Activated CD8-positive, alpha-beta T cell treated with anti-CD3 and anti-CD28 coated beads, Interleukin-2, amount 10 ng/mL, durations not matched to agents 7 days and 5 days (primary cell): ENCODE results near the gene CLK3. TPM values are rescaled to one million over a fixed set of nuclear protein-coding genes. Genes with fewer than 3 reads are reported as not detected.

ENCODE experiments used
- ATAC-seq: fragments of 150-1000 bp; cut with Tn5 transposase; one replicate; pipeline ENCODE4 v1.10.0; 2021; ENCODE audit warnings: moderate library complexity
- CTCF ChIA-PET: fragments of 350-600 bp; sonication (Branson Sonifier 250); formaldehyde crosslinking; loops from one replicate; lab custom pipeline; 2021; ENCODE audit warnings: antibody characterized with exemption; lab: Charles Lee
- POLR2A ChIA-PET: fragments of 350-600 bp; sonication (Branson Sonifier 250); formaldehyde crosslinking; loops from one replicate; lab custom pipeline; 2021; ENCODE audit warnings: antibody characterized with exemption; lab: Charles Lee
- DNase-seq: peaks from one replicate; pipeline ENCODE4 v3.0.0-alpha.2; 2020
- H3K27ac Mint-ChIP-seq: one replicate; pipeline ENCODE4 v1.8.0; 2021; ENCODE audit warnings: mild to moderate bottlenecking, mixed read lengths
- H3K27me3 Mint-ChIP-seq: one replicate; pipeline ENCODE4 v1.8.0; 2021; ENCODE audit warnings: low read depth, mixed read lengths
- H3K36me3 Mint-ChIP-seq: one replicate; pipeline ENCODE4 v1.8.0; 2021; ENCODE audit warnings: low read depth, mixed read lengths
- H3K4me1 Mint-ChIP-seq: one replicate; pipeline ENCODE4 v1.8.0; 2021; ENCODE audit warnings: low read depth, mixed read lengths
- H3K4me3 Mint-ChIP-seq: one replicate; pipeline ENCODE4 v1.8.0; 2021; ENCODE audit warnings: mild to moderate bottlenecking, mixed read lengths
- H3K9me3 Mint-ChIP-seq: one replicate; pipeline ENCODE4 v1.8.0; 2022; ENCODE audit warnings: mixed read lengths; ENCODE audit not compliant: insufficient read depth
- total RNA-seq, 2 experiments: library from RNA; stranded (reverse); gene quantifications; one replicate each; pipeline ENCODE4 v1.2.3, GENCODE V29; 2021

The CLK3 gene
- total RNA-seq, 2 experiments from 2014 or later = 125 to 128 TPM

GRCh38 chr15:74663303-74664027, 47.8 kb downstream of the CLK3 start:
- Mint-ChIP-seq H3K9me3 (no peaks in the 10 kb centered on the region), H3K27ac (no peak overlapping the region), H3K4me1 (peaks cover 9% of the 10 kb centered on the region), H3K27me3 (no peaks in the 10 kb centered on the region), H3K4me3 (no peak overlapping the region), H3K36me3 (peaks cover 4% of the 10 kb centered on the region)
- ChIA-PET CTCF (interaction anchor here (1.3 to 1.6 kb wide), 3 partner anchors 9 to 107 kb away, joined by 3 to 6 read pairs (median 4); no protein-coding TSS in a partner anchor), POLR2A (no interaction called here)
- no peak for DNase-seq
- ATAC-seq = no peak

DNA sequence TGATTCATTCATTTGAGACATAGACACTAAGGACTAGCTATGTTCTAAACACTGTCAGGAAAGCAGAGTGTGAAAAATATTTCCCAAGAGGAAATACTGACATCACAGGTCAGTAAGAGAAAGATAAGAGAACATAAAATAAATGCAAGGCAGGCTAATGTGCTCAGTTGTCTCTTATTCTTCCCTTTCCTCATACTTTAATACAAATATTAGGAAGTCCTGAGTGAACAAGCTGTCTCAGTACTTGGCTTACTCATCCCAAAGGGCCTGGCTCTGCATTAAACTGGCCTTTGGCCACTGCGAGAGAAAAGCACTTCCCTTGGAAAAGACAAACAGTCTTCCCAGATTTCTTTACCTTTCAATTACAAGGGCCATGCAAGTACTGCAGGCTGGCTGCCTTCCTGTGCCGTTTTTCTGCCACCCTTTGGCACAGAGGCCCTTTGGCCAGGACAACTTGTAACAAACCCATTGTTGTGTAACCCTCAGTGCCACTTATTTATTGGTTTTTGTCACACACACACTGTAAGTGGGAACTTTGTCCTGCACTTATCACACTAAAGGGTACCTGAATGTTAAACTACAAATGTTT, 48.5 kb downstream of the CLK3 start:
- no peak for ATAC-seq
- peaks cover 4% of the 10 kb centered on the region for H3K36me3 Mint-ChIP-seq
- DNase-seq = no peak
- H3K27ac Mint-ChIP-seq = no peak overlapping the region
- peaks cover 7% of the 10 kb centered on the region for H3K4me1 Mint-ChIP-seq
- ChIA-PET CTCF (interaction anchor here (1.3 to 1.6 kb wide), 2 partner anchors 32 to 107 kb away, joined by 4 to 6 read pairs; no protein-coding TSS in a partner anchor), POLR2A (no interaction called here)
- H3K9me3 Mint-ChIP-seq = no peaks in the 10 kb centered on the region
- no peaks in the 10 kb centered on the region for H3K27me3 Mint-ChIP-seq
- H3K4me3 Mint-ChIP-seq = no peak overlapping the region

DNA sequence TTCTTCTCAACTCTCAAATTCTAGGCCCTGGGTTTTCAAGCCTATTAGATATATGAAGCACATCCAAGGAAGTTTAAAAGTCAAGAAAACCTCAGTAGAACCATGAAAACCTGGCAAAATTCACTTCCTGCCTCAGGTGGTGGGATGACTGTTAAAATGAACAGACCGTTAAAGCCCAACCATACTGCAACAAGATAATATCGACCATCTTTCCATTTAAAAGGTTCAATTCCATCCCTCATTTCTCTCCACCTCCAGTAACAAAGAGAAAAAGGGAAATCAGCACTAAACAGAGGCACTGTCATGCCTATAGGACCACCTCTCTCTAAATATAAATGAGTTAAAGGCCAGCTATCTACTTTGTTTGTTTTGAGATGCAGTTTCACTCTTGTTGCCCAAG, 49.0 kb downstream of the CLK3 start:
- Mint-ChIP-seq H3K36me3 (peaks cover 4% of the 10 kb centered on the region), H3K4me3 (no peak overlapping the region), H3K9me3 (no peaks in the 10 kb centered on the region), H3K27ac (no peak overlapping the region), H3K27me3 (no peaks in the 10 kb centered on the region), H3K4me1 (peaks cover 7% of the 10 kb centered on the region)
- no peak for ATAC-seq
- POLR2A ChIA-PET = no interaction called here
- no peak for DNase-seq
- CTCF ChIA-PET = interaction anchor here (1.2 kb wide), 3 partner anchors 8 to 43 kb away, joined by 3 to 7 read pairs (median 3); no protein-coding TSS in a partner anchor

DNA sequence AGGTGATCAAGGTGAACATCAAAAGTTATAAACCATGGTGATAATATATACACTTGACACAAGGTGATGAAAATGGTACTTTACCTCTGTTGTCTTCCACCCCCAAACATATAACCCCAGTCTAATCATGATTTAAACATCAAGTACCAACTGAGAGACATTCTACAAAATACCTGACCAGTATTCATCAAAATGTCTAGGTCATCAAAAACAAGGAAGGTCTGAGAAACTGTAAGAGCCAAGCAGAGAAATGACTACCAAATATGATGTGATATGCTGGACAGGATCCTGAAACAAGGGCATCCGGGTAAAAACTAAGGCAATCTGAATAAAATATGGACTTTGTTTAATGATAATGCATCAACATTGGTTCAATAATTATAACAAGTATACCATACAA, 52.3 kb downstream of the CLK3 start:
- ATAC-seq (no peak), DNase-seq (no peak)
- CTCF ChIA-PET = no interaction called here
- POLR2A ChIA-PET = no interaction called here
- Mint-ChIP-seq H3K36me3 (peaks cover 14% of the 10 kb centered on the region), H3K4me1 (peaks cover 4% of the 10 kb centered on the region), H3K4me3 (no peak overlapping the region), H3K27me3 (no peaks in the 10 kb centered on the region), H3K9me3 (no peaks in the 10 kb centered on the region), H3K27ac (no peak overlapping the region)

DNA sequence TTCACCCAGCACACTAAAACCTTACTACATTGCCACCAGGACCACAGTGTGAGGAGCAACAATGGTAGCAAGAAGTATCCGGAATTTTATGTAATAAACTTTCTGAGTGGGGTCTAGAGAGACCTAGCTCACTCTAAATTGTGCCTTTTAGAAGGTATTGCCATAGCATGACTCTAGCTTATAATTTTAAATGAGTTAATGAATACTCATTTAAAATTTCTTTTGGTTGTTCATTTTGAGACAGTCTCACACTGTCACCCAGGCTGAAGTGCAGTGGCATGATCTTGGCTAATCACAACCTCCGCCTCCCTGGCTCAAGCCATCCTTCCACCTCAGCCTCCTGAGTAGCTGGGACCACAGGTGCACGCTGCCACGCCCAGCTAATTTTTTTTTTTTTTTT, 54.0 kb downstream of the CLK3 start:
- peaks cover 22% of the 10 kb centered on the region for H3K36me3 Mint-ChIP-seq

DNA sequence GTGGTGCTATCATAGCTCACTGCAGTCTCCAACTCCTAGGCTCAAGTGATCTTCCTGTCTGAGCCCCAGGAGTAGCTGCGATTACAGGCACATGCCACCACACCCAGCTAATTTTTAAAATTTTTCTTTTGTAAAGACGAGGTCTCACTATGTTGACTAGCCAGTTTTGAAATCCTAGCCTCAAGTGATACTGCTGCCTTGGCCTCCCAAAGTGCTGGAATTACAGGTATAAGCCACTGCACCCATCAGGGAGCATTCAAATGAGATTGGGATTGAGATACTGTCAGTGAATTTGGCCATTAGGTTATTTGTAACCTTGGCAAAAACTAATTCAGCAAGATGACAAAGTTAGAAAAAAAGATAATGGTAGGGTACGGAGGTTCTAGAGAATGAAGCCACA, 58.5 kb downstream of the CLK3 start:
- ChIA-PET CTCF (interaction anchor here (1.3 to 1.4 kb wide), 2 partner anchors 40 to 53 kb away, joined by 3 to 4 read pairs; no protein-coding TSS in a partner anchor), POLR2A (no interaction called here)
- Mint-ChIP-seq H3K4me1 (peaks cover 3% of the 10 kb centered on the region), H3K4me3 (no peak overlapping the region), H3K27ac (no peak overlapping the region), H3K9me3 (no peaks in the 10 kb centered on the region), H3K27me3 (no peaks in the 10 kb centered on the region), H3K36me3 (peaks cover 22% of the 10 kb centered on the region)
- DNase-seq (no peak), ATAC-seq (no peak)

More for the DNA sequence above, 54.0 kb downstream of the CLK3 start:
- DNase-seq (no peak), ATAC-seq (no peak)
- H3K9me3 Mint-ChIP-seq = no peaks in the 10 kb centered on the region
- ChIA-PET POLR2A (no interaction called here), CTCF (interaction anchor here (1.0 to 2.1 kb wide), 3 partner anchors 34 to 99 kb away, joined by 4 to 12 read pairs (median 4); no protein-coding TSS in a partner anchor)
- no peak overlapping the region for H3K4me3 Mint-ChIP-seq
- no peak overlapping the region for H3K27ac Mint-ChIP-seq
- no peaks in the 10 kb centered on the region for H3K27me3 Mint-ChIP-seq
- peaks cover 1% of the 10 kb centered on the region for H3K4me1 Mint-ChIP-seq

GRCh38 chr15:74676801-74677200, 61.2 kb downstream of the CLK3 start:
- POLR2A ChIA-PET = no interaction called here
- H3K27me3 Mint-ChIP-seq = no peaks in the 10 kb centered on the region
- ATAC-seq = no peak

More at GRCh38 chr15:74676801-74677200, 61.2 kb downstream of the CLK3 start:
- no peak overlapping the region for H3K4me3 Mint-ChIP-seq
- H3K27ac Mint-ChIP-seq = no peak overlapping the region
- H3K36me3 Mint-ChIP-seq = peaks cover 19% of the 10 kb centered on the region
- CTCF ChIA-PET = no interaction called here
- H3K4me1 Mint-ChIP-seq = peaks cover 3% of the 10 kb centered on the region
- DNase-seq = no peak
- H3K9me3 Mint-ChIP-seq = no peaks in the 10 kb centered on the region

Other genes starting within 250 kb of the CLK3 start
- not detected for gene CYP11A1, start 248.2 kb upstream of the CLK3 start, total RNA-seq
- gene SEMA7A, start 181.9 kb upstream of the CLK3 start, total RNA-seq = 10 to 100 TPM; 16.1 to 16.9 TPM
- gene UBL7, start 154.7 kb upstream of the CLK3 start, total RNA-seq = 10 to 100 TPM; 60.8 to 71.4 TPM
- gene ARID3B, start 74.6 kb upstream of the CLK3 start, total RNA-seq = 10 to 100 TPM; 39.8 to 40.1 TPM
- gene EDC3, start 80.2 kb downstream of the CLK3 start, total RNA-seq = 10 to 100 TPM; 40.4 to 41.6 TPM
- 1 to 10 TPM; 4.7 to 4.8 TPM for gene CYP1A1, start 109.7 kb downstream of the CLK3 start, total RNA-seq
- gene CYP1A2, start 133.0 kb downstream of the CLK3 start, total RNA-seq = not detected
- 100 to 1,000 TPM; 314 to 330 TPM for gene CSK, start 166.2 kb downstream of the CLK3 start, total RNA-seq
- gene LMAN1L, start 197.0 kb downstream of the CLK3 start, total RNA-seq = 1 to 10 TPM in 1 of 2 experiments, under 1 TPM in 1; 0.47 to 1.0 TPM
- gene CPLX3, start 210.8 kb downstream of the CLK3 start, total RNA-seq = not detected
- 10 to 100 TPM; 56.9 to 58.0 TPM for gene ULK3, start 227.3 kb downstream of the CLK3 start, total RNA-seq